Progenitor cell of endocrine pancreas (in vitro differentiated cells): ENCODE data around the gene CASP12. TPM values are rescaled to one million over a fixed set of nuclear protein-coding genes. Genes with fewer than 3 reads are reported as not detected.

Source experiments
- DNase-seq: peaks from one replicate; pipeline ENCODE4 v3.0.0; 2021; ENCODE audit warnings: low spot score; ENCODE audit not compliant: unreplicated experiment
- H3K27ac Mint-ChIP-seq: 2 replicates; pipeline ENCODE4 v1.8.0; 2021; ENCODE audit warnings: mild to moderate bottlenecking, moderate library complexity, mixed read lengths
- H3K27me3 Mint-ChIP-seq: 2 replicates; pipeline ENCODE4 v1.8.0; 2021; ENCODE audit warnings: mixed read lengths
- H3K36me3 Mint-ChIP-seq: 2 replicates; pipeline ENCODE4 v1.8.0; 2022; ENCODE audit warnings: mixed read lengths; ENCODE audit not compliant: insufficient read depth
- H3K4me1 Mint-ChIP-seq: 2 replicates; pipeline ENCODE4 v1.8.0; 2021; ENCODE audit warnings: low read depth, mixed read lengths
- H3K4me3 Mint-ChIP-seq: 2 replicates; pipeline ENCODE4 v1.8.0; 2021; ENCODE audit warnings: low read depth, mild to moderate bottlenecking, moderate library complexity, mixed read lengths
- H3K9me3 Mint-ChIP-seq: 2 replicates; pipeline ENCODE4 v1.8.0; 2021; ENCODE audit warnings: low read depth, mixed read lengths
- total RNA-seq: library from RNA; stranded (reverse); gene quantifications from 2 replicates; pipeline ENCODE4 v1.2.1, GENCODE V29; 2021
- TF ChIP-seq, protein P1 (sequence below): fragments of 200-600 bp; sonication (generic); IDR thresholded peaks from one replicate; pipeline ENCODE4 v1.5.0; 2021; ENCODE audit warnings: antibody characterized with exemption, mild to moderate bottlenecking; ENCODE audit not compliant: unreplicated experiment

Gene CASP12
- total RNA-seq, 1 donor from 2014 or later = not detected

DNA sequence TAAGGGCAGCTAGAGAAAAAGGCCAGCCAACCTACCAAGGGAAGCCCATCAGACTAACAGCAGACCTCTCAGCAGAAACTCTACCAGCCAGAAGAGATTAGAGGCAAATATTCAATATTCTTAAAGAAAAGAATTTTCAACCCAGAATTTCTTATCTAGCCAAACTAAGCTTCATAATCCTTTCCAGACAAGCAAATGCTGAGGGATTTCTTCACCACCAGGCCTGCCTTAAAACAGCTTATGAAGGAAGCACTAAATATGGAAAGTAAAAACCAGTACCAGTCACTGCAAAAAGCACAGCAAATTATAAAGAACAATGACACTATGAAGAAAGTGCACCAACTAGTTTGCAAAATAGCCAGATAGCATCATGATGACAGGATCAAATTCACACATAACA lies 30.6 kb upstream of the CASP12 start:
- no peak overlapping the region for H3K4me3 Mint-ChIP-seq
- peaks cover 40% of the 10 kb centered on the region for H3K9me3 Mint-ChIP-seq
- no peak overlapping the region for H3K27ac Mint-ChIP-seq
- no peaks in the 10 kb centered on the region for H3K4me1 Mint-ChIP-seq
- no peaks in the 10 kb centered on the region for H3K27me3 Mint-ChIP-seq
- TF ChIP-seq, protein P1, sequence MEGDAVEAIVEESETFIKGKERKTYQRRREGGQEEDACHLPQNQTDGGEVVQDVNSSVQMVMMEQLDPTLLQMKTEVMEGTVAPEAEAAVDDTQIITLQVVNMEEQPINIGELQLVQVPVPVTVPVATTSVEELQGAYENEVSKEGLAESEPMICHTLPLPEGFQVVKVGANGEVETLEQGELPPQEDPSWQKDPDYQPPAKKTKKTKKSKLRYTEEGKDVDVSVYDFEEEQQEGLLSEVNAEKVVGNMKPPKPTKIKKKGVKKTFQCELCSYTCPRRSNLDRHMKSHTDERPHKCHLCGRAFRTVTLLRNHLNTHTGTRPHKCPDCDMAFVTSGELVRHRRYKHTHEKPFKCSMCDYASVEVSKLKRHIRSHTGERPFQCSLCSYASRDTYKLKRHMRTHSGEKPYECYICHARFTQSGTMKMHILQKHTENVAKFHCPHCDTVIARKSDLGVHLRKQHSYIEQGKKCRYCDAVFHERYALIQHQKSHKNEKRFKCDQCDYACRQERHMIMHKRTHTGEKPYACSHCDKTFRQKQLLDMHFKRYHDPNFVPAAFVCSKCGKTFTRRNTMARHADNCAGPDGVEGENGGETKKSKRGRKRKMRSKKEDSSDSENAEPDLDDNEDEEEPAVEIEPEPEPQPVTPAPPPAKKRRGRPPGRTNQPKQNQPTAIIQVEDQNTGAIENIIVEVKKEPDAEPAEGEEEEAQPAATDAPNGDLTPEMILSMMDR = no peak
- no peaks in the 10 kb centered on the region for H3K36me3 Mint-ChIP-seq
- no peak for DNase-seq

DNA sequence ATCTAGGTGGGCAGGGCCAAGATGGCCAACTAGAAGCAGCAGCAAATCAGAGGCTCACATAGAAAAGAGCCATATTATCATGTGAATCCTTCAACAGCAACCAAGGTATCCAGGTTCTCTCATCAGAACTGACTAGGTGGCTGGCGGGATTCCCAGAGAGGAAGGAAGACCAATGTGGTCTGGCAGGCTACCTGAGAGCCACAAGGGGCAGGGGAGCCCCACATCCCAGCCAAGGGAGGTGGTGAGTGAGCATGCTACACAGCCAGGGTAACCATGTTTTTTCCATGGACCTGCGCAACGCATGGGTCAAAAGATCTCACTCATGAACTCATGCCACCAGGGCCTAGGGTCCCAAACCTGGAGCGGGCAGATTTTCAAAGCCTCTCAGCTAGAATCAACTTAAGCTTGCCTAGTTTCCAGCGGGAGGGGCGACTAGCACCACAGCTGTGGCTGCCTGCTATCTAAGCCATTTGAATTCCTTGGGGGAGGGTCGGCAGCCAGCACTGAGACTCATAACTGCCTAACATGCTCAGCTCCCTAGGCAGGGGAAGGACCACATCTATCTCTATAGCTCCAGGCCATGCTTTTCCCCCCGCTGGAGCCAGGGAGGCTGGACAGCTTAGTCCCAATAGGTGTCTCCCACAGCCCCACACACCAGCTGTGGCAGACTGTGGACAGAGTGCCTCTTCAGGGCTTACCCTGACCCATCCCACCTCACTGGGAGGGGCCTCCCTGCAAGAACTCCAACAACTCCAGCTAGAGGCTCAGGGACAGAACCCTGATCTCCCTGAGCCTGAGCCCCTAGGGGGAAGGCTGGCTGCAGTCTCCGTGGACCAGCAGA lies 28.7 kb upstream of the CASP12 start:
- Mint-ChIP-seq H3K27ac (no peak overlapping the region), H3K36me3 (no peaks in the 10 kb centered on the region), H3K4me3 (no peak overlapping the region), H3K9me3 (peaks cover 41% of the 10 kb centered on the region), H3K4me1 (no peaks in the 10 kb centered on the region), H3K27me3 (no peaks in the 10 kb centered on the region)
- TF ChIP-seq, protein P1 = no peak
- no peak for DNase-seq

DNA sequence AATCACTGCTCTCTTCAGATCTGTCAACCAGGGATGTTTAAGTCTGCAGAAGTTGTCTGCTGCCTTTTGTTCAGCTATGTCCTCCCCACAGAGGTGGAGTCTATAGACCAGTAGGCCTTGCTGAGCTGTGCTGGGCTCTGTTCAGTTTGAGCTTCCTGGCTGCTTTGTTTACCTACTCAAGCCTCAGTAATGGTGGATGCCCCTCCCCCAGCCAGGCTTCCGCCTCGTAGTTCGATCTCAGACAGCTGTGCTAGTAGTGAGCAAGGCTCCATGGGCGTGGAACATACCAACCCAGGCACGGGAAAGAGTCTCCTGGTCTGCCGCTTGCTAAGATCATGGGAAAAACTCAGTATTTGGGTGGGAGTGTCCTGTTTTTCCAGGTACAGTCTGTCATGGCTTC lies 27.6 kb upstream of the CASP12 start:
- no peak for DNase-seq
- Mint-ChIP-seq H3K36me3 (no peaks in the 10 kb centered on the region), H3K9me3 (peaks cover 41% of the 10 kb centered on the region), H3K27ac (no peak overlapping the region), H3K4me1 (no peaks in the 10 kb centered on the region), H3K27me3 (no peaks in the 10 kb centered on the region), H3K4me3 (no peak overlapping the region)
- TF ChIP-seq, protein P1 = no peak

GRCh38 chr11:104918113-104918824 lies 20.0 kb upstream of the CASP12 start:
- TF ChIP-seq, protein P1 = no peak
- H3K36me3 Mint-ChIP-seq = no peaks in the 10 kb centered on the region
- H3K4me3 Mint-ChIP-seq = no peak overlapping the region
- peaks cover 4% of the 10 kb centered on the region for H3K27me3 Mint-ChIP-seq
- H3K9me3 Mint-ChIP-seq = peaks cover 11% of the 10 kb centered on the region
- DNase-seq = no peak
- H3K27ac Mint-ChIP-seq = no peak overlapping the region
- H3K4me1 Mint-ChIP-seq = peaks cover 2% of the 10 kb centered on the region

DNA sequence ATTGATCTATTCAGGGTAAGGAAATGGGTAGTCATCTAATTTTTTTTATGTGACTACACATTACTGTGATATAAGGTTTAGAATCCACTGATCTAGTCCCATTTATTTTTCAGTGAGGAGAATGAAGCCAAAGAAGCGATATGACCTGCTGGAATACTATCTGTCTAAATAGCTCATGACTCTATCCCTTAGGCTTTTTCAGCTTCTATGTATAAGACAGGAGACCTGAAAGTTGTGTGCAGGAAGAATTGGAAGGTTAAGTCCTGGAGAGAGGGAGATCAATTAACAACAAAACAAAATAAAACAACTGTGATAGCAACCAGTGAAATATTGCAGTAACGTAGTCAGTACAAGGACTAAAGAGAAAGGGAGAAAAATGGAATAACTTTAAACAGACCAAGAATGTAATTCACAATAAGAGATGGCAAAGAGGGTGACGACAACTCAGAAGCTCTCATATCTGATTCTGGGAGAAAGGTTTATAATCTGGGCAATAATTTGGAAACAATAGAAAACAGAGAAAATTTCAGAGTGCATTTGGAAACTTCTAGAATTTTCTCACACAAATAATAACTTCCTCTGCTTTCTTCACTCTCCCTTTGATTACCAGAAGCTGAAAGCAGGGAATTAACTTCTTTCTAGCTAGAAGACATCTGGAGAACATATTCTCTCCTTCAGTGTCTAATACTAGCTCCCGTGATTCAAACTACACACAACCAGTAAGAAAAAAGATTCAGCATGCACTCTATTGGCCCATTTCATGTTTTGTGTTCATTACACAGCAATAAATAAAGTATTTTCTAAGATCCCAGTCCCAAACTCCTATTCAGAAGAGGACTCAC lies 19.2 kb upstream of the CASP12 start:
- no peak for DNase-seq
- TF ChIP-seq, protein P1 = no peak
- Mint-ChIP-seq H3K9me3 (peaks cover 7% of the 10 kb centered on the region), H3K4me3 (no peak overlapping the region), H3K27me3 (peaks cover 4% of the 10 kb centered on the region), H3K36me3 (no peaks in the 10 kb centered on the region), H3K4me1 (peaks cover 2% of the 10 kb centered on the region), H3K27ac (no peak overlapping the region)
